ENCODE results near the gene RABGAP1L.

RABGAP1L gene

GRCh38 chr1:174928541-174928940, 769.2 kb downstream of the RABGAP1L start:
- TF ChIP-seq CTCF (conservative IDR thresholded peaks at IDR 0.05; ENCODE audit: low read depth, low read length), result no peak
- no peak overlapping the region for H3K27ac ChIP-seq
- H3K4me2 ChIP-seq, result no peak overlapping the region
- H3K79me2 ChIP-seq (ENCODE audit: insufficient read depth, low read depth), result no peaks in the 10 kb centered on the region
- H3K4me1 ChIP-seq (ENCODE audit: low read depth, poor library complexity, severe bottlenecking), result no peaks in the 10 kb centered on the region
- H4K20me1 ChIP-seq (ENCODE audit: insufficient read depth), result no peaks in the 10 kb centered on the region
- H3K4me3 ChIP-seq (IDR thresholded peaks at IDR 0.05; ENCODE audit: insufficient read depth, low read depth, low read length), result no peak overlapping the region
- no peaks in the 10 kb centered on the region for H3K36me3 ChIP-seq (ENCODE audit: insufficient read depth)
- no peak overlapping the region for H2AFZ ChIP-seq (ENCODE audit: low read depth)
- no peaks in the 10 kb centered on the region for H3K27me3 ChIP-seq (ENCODE audit: insufficient read depth, low read depth)
- no peak overlapping the region for H3K9ac ChIP-seq

GRCh38 chr1:174931214-174931613, 771.9 kb downstream of the RABGAP1L start:
- no peak overlapping the region for H3K27ac ChIP-seq
- H3K9ac ChIP-seq, result no peak overlapping the region
- no peaks in the 10 kb centered on the region for H3K36me3 ChIP-seq (ENCODE audit: insufficient read depth)
- TF ChIP-seq CTCF (conservative IDR thresholded peaks at IDR 0.05; ENCODE audit: low read depth, low read length), result no peak
- H2AFZ ChIP-seq (ENCODE audit: low read depth), result no peak overlapping the region
- H3K79me2 ChIP-seq (ENCODE audit: insufficient read depth, low read depth), result no peaks in the 10 kb centered on the region
- H3K4me1 ChIP-seq (ENCODE audit: low read depth, poor library complexity, severe bottlenecking), result no peaks in the 10 kb centered on the region
- no peak overlapping the region for H3K4me2 ChIP-seq
- no peaks in the 10 kb centered on the region for H3K27me3 ChIP-seq (ENCODE audit: insufficient read depth, low read depth)
- H4K20me1 ChIP-seq (ENCODE audit: insufficient read depth), result no peaks in the 10 kb centered on the region
- H3K4me3 ChIP-seq (IDR thresholded peaks at IDR 0.05; ENCODE audit: insufficient read depth, low read depth, low read length), result no peak overlapping the region

- no peak for TF ChIP-seq CTCF (conservative IDR thresholded peaks at IDR 0.05; ENCODE audit: low read depth, low read length)
- Histone ChIP-seq H3K36me3 (ENCODE audit: insufficient read depth) (no peaks in the 10 kb centered on the region), H3K79me2 (ENCODE audit: insufficient read depth, low read depth) (no peaks in the 10 kb centered on the region), H3K4me3 (IDR thresholded peaks at IDR 0.05; ENCODE audit: insufficient read depth, low read depth, low read length) (no peak overlapping the region), H3K4me1 (ENCODE audit: low read depth, poor library complexity, severe bottlenecking) (no peaks in the 10 kb centered on the region), H2AFZ (ENCODE audit: low read depth) (no peak overlapping the region), H3K9ac (no peak overlapping the region), H3K4me2 (no peak overlapping the region), H3K27ac (no peak overlapping the region), H3K27me3 (ENCODE audit: insufficient read depth, low read depth) (no peaks in the 10 kb centered on the region), H4K20me1 (ENCODE audit: insufficient read depth) (no peaks in the 10 kb centered on the region)
Measured at GRCh38 chr1:174932587-174932986, 773.3 kb downstream of the RABGAP1L start.

- TF ChIP-seq CTCF (conservative IDR thresholded peaks at IDR 0.05; ENCODE audit: low read depth, low read length), result no peak
- Histone ChIP-seq H3K36me3 (ENCODE audit: insufficient read depth) (no peaks in the 10 kb centered on the region), H3K9ac (no peak overlapping the region), H3K4me3 (IDR thresholded peaks at IDR 0.05; ENCODE audit: insufficient read depth, low read depth, low read length) (no peak overlapping the region), H4K20me1 (ENCODE audit: insufficient read depth) (no peaks in the 10 kb centered on the region), H3K27ac (no peak overlapping the region), H3K27me3 (ENCODE audit: insufficient read depth, low read depth) (no peaks in the 10 kb centered on the region), H3K4me2 (no peak overlapping the region), H3K79me2 (ENCODE audit: insufficient read depth, low read depth) (no peaks in the 10 kb centered on the region), H2AFZ (ENCODE audit: low read depth) (no peak overlapping the region), H3K4me1 (ENCODE audit: low read depth, poor library complexity, severe bottlenecking) (no peaks in the 10 kb centered on the region)
Measured at GRCh38 chr1:174935961-174936727, 776.8 kb downstream of the RABGAP1L start.
